Calu3 (cell line): ENCODE measurements around the gene KLHL29. TPM values are rescaled to one million over a fixed set of nuclear protein-coding genes. Genes with fewer than 3 reads are reported as not detected.

Source experiments
- BruUV-seq: library from RNA; stranded (reverse); fragments of 400-500 nt; replicated peaks from 2 replicates; lab custom pipeline; 2021; lab: Mats Ljungman, UMichigan
- CTCF ChIA-PET: fragments of 300-600 bp; sonication (Branson Sonifier 250); formaldehyde crosslinking; loops from one replicate; lab custom pipeline; 2022; ENCODE audit warnings: antibody characterized with exemption; lab: Charles Lee
- DNase-seq: peaks from one replicate; pipeline ENCODE4 v3.0.0; 2022
- H3K27ac Mint-ChIP-seq: one replicate; pipeline ENCODE4 v1.8.0; 2022; ENCODE audit warnings: mixed read lengths; ENCODE audit not compliant: unreplicated experiment
- H3K27me3 Mint-ChIP-seq: one replicate; pipeline ENCODE4 v1.8.0; 2022; ENCODE audit warnings: mixed read lengths; ENCODE audit not compliant: unreplicated experiment
- H3K36me3 Mint-ChIP-seq: one replicate; pipeline ENCODE4 v1.8.0; 2022; ENCODE audit warnings: mild to moderate bottlenecking, moderate library complexity, mixed read lengths; ENCODE audit not compliant: insufficient read depth, unreplicated experiment
- H3K4me1 Mint-ChIP-seq: one replicate; pipeline ENCODE4 v1.8.0; 2022; ENCODE audit warnings: mild to moderate bottlenecking, low read depth, mixed read lengths; ENCODE audit not compliant: unreplicated experiment
- H3K4me3 Mint-ChIP-seq: one replicate; pipeline ENCODE4 v1.8.0; 2022; ENCODE audit warnings: mild to moderate bottlenecking, low read depth, moderate library complexity, mixed read lengths; ENCODE audit not compliant: unreplicated experiment
- H3K9me3 Mint-ChIP-seq: one replicate; pipeline ENCODE4 v1.8.0; 2022; ENCODE audit warnings: low read depth, mixed read lengths; ENCODE audit not compliant: unreplicated experiment
- intact Hi-C: fragments of 100-400 bp; cut with micrococcal nuclease; formaldehyde crosslinking; loops from one replicate; pipeline ENCODE4 v1.10.0; 2022; ENCODE audit not compliant: unreplicated experiment
- total RNA-seq: library from RNA; stranded (reverse); gene quantifications from 2 replicates; pipeline ENCODE4 v1.2.3, GENCODE V29; 2022
- TF ChIP-seq, protein P1 (sequence below): fragments of 200-600 bp; IDR thresholded peaks from one replicate; pipeline ENCODE4 v1.8.0; 2022; ENCODE audit warnings: antibody characterized with exemption; ENCODE audit not compliant: unreplicated experiment

Gene KLHL29
- total RNA-seq, 1 experiment from 2014 or later = 11.9 TPM

DNA sequence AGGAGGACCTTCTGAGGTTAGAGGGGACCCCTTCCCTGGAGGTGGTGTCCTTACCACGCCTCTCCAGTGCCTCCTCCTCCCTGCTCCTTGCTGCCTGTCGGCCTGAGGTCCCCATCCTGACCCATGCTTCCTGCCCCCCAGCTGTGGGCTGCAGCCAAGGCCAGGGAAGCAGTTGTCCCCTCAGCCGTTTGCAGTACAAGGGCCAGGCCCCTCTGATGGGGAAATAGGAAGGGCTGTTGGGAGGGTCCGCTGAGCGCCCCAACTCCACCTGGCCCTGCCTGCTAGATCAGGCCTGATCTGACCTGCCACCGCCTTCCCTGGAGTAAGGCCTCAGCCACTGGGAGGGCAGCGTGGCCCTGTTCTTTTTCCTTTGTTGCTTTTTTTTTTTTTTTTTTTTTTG is 219.8 kb downstream of the KLHL29 start:
- peaks cover 5% of the 10 kb centered on the region for H3K36me3 Mint-ChIP-seq
- intact Hi-C loops = no loop called here
- TF ChIP-seq, protein P1, sequence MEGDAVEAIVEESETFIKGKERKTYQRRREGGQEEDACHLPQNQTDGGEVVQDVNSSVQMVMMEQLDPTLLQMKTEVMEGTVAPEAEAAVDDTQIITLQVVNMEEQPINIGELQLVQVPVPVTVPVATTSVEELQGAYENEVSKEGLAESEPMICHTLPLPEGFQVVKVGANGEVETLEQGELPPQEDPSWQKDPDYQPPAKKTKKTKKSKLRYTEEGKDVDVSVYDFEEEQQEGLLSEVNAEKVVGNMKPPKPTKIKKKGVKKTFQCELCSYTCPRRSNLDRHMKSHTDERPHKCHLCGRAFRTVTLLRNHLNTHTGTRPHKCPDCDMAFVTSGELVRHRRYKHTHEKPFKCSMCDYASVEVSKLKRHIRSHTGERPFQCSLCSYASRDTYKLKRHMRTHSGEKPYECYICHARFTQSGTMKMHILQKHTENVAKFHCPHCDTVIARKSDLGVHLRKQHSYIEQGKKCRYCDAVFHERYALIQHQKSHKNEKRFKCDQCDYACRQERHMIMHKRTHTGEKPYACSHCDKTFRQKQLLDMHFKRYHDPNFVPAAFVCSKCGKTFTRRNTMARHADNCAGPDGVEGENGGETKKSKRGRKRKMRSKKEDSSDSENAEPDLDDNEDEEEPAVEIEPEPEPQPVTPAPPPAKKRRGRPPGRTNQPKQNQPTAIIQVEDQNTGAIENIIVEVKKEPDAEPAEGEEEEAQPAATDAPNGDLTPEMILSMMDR = no peak
- BruUV-seq = no TSS peak
- peaks cover 13% of the 10 kb centered on the region for H3K9me3 Mint-ChIP-seq
- no peak overlapping the region for H3K4me3 Mint-ChIP-seq
- no peak overlapping the region for H3K27ac Mint-ChIP-seq
- DNase-seq = no peak
- no peaks in the 10 kb centered on the region for H3K4me1 Mint-ChIP-seq
- CTCF ChIA-PET = no interaction called here
- H3K27me3 Mint-ChIP-seq = no peaks in the 10 kb centered on the region

DNA sequence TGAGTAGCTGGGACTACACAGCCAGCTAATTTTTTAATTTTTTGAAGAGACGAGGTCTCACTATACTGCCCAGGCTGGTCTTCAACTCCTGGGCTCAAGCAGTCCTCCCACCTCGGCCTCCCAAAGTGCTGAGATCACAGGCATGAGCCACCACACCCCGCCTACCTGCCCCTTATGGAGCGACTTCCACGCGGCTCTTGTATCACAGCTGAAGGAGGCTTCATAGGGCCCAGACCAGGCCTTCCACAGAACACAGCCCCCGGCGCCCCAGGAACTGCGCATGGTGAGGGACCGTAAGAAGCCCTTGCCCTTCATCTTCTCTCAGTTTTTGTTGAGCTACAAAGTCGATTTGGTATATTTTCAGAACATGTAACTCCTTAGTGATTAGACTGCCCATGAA is 220.3 kb downstream of the KLHL29 start:
- Mint-ChIP-seq H3K27me3 (no peaks in the 10 kb centered on the region), H3K9me3 (peaks cover 13% of the 10 kb centered on the region), H3K4me1 (no peaks in the 10 kb centered on the region), H3K4me3 (no peak overlapping the region), H3K36me3 (peaks cover 5% of the 10 kb centered on the region), H3K27ac (no peak overlapping the region)
- BruUV-seq = no TSS peak
- CTCF ChIA-PET = no interaction called here
- TF ChIP-seq, protein P1 = no peak
- intact Hi-C loops = no loop called here
- DNase-seq = no peak

DNA sequence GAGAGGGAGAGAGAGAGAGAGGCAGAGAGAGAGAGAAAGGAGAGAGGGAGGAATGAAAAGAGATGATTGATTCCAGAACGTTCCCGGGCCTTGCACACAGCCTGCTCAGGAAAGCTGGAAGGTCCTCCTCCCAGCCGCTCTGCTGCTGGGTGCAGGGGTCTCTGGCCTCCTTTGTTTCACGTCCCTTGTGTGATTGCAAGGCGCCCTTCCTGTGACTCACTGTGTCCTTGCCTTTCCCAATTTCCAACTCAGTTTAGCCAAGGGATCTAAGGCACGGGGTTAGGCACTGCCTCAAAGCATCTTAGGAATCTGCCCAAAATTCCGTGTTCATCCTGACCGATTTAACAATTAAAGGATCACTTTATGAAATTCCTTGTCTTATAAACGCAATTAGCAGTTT is 221.2 kb downstream of the KLHL29 start:
- TF ChIP-seq, protein P1 = no peak
- Mint-ChIP-seq H3K9me3 (peaks cover 13% of the 10 kb centered on the region), H3K27me3 (no peaks in the 10 kb centered on the region), H3K4me1 (no peaks in the 10 kb centered on the region), H3K27ac (no peak overlapping the region), H3K36me3 (peaks cover 5% of the 10 kb centered on the region), H3K4me3 (no peak overlapping the region)
- CTCF ChIA-PET = no interaction called here
- intact Hi-C loops = no loop called here
- BruUV-seq = no TSS peak
- DNase-seq = no peak

DNA sequence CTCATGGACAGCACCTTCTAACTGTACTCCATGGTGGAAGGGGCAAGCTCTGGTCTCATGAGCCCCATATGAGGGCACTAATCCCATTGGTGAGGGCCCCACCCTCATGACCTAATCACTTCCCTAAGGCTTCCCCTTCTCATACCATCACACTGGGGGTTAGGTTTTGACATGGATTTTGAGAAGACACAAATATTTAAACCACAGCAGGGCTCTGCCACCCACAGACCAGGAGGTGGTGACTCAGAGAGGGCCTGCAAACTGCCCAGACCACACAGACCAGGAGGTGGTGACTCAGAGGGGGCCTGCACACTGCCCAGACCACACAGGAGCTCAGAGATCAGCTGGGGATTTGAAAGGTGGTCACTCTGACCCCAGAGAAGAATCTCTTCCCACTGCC is 222.0 kb downstream of the KLHL29 start:
- intact Hi-C loops = no loop called here
- peaks cover 5% of the 10 kb centered on the region for H3K36me3 Mint-ChIP-seq
- H3K4me1 Mint-ChIP-seq = no peaks in the 10 kb centered on the region
- CTCF ChIA-PET = no interaction called here
- no peak overlapping the region for H3K27ac Mint-ChIP-seq
- no TSS peak for BruUV-seq
- peak; percentile 17 for DNase-seq
- H3K4me3 Mint-ChIP-seq = no peak overlapping the region
- H3K9me3 Mint-ChIP-seq = peaks cover 16% of the 10 kb centered on the region
- TF ChIP-seq, protein P1 = no peak
- no peaks in the 10 kb centered on the region for H3K27me3 Mint-ChIP-seq
